NK-92 (cell line): ENCODE results near the gene CABYR.
"Not testable (repeated sequence)": the region's sequence is repeated elsewhere in the genome, so short reads cannot be mapped to it uniquely, and the experiment has no call there.

Experiments
- DNase-seq: peaks from one replicate; lab custom pipeline; 2025; ENCODE audit not compliant: unreplicated experiment; lab: John Stamatoyannopoulos, UW

CABYR gene

GRCh38 chr18:24127735-24128134 lies 11.1 kb upstream of the CABYR start:
- DNase-seq = no peak

- DNase-seq = no peak
These were observed 10.2 kb upstream of the CABYR start for GRCh38 chr18:24128700-24129099.

- no peak for DNase-seq
These were observed 8.4 kb upstream of the CABYR start for GRCh38 chr18:24130494-24130893.

- no peak for DNase-seq
These were observed 1.9 kb upstream of the CABYR start for GRCh38 chr18:24136967-24137373.

GRCh38 chr18:24138409-24138788 lies 463 bp upstream of the CABYR start:
- no peak for DNase-seq

- no peak for DNase-seq
These were observed 1.8 kb downstream of the CABYR start for GRCh38 chr18:24140697-24141096.

- DNase-seq = no peak
These were observed 3.5 kb downstream of the CABYR start for GRCh38 chr18:24142376-24142775.

GRCh38 chr18:24149591-24149990 lies 10.7 kb downstream of the CABYR start:
- not testable (repeated sequence) for DNase-seq

GRCh38 chr18:24153397-24153796 lies 14.5 kb downstream of the CABYR start:
- DNase-seq = no peak

GRCh38 chr18:24157855-24158254 lies 19.0 kb downstream of the CABYR start:
- DNase-seq = no peak

GRCh38 chr18:24160086-24160485 lies 21.2 kb downstream of the CABYR start:
- no peak for DNase-seq

GRCh38 chr18:24161304-24161703 lies 22.4 kb downstream of the CABYR start:
- no peak for DNase-seq

GRCh38 chr18:24168496-24168895 lies 29.6 kb downstream of the CABYR start:
- DNase-seq = no peak

- no peak for DNase-seq
These were observed 31.5 kb downstream of the CABYR start for GRCh38 chr18:24170360-24170759.

GRCh38 chr18:24173997-24174396 lies 35.1 kb downstream of the CABYR start:
- no peak for DNase-seq

- DNase-seq = no peak
These were observed 38.0 kb downstream of the CABYR start for GRCh38 chr18:24176727-24177416.

GRCh38 chr18:24177499-24178133 lies 38.8 kb downstream of the CABYR start:
- no peak for DNase-seq

- DNase-seq = no peak
These were observed 41.2 kb downstream of the CABYR start for GRCh38 chr18:24180048-24180447.

- DNase-seq = no peak
These were observed 42.9 kb downstream of the CABYR start for GRCh38 chr18:24181806-24182205.

GRCh38 chr18:24185805-24186204 lies 46.9 kb downstream of the CABYR start:
- DNase-seq = no peak

- no peak for DNase-seq
These were observed 48.2 kb downstream of the CABYR start for GRCh38 chr18:24187049-24187448.

GRCh38 chr18:24187689-24188088 lies 48.8 kb downstream of the CABYR start:
- no peak for DNase-seq

- no peak for DNase-seq
These were observed 49.3 kb downstream of the CABYR start for GRCh38 chr18:24188120-24188519.
